22Rv1 (cell line): ENCODE data around the gene CARD10.

ENCODE experiments used
- H3K27ac ChIP-seq: fragments of 450-650 bp; 2 replicates; pipeline ENCODE4 v1.5.1; 2017
- CTCF ChIP-seq: fragments of 450-650 bp; IDR thresholded peaks from 2 replicates; pipeline ENCODE4 v1.5.1; 2017; ENCODE audit warnings: mild to moderate bottlenecking
- ZFX ChIP-seq: fragments of 450-650 bp; IDR thresholded peaks from 2 replicates; pipeline ENCODE4 v1.6.1; 2017; ENCODE audit warnings: antibody characterized with exemption, borderline replicate concordance

The CARD10 gene

DNA sequence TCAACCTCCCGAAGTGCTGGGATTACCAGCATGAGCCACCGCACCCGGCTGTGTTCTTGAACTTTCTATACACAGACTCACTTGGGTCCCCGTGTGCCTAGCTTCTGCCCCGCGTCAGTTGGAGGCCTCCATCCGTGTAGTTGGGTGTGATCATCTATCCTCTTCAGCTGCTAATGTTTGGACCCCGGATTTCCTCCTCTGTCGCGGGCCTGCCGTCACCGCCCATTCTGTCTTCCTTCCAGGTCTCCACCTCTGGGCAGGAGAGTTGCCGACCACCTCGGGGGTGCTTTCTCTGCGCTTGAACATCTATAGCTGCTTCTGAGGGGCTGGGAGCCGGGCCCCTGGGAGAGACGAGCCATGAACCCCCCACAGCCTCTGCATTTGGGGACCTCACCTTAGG, 46.6 kb upstream of the CARD10 start:
- H3K27ac ChIP-seq, result no peak overlapping the region

DNA sequence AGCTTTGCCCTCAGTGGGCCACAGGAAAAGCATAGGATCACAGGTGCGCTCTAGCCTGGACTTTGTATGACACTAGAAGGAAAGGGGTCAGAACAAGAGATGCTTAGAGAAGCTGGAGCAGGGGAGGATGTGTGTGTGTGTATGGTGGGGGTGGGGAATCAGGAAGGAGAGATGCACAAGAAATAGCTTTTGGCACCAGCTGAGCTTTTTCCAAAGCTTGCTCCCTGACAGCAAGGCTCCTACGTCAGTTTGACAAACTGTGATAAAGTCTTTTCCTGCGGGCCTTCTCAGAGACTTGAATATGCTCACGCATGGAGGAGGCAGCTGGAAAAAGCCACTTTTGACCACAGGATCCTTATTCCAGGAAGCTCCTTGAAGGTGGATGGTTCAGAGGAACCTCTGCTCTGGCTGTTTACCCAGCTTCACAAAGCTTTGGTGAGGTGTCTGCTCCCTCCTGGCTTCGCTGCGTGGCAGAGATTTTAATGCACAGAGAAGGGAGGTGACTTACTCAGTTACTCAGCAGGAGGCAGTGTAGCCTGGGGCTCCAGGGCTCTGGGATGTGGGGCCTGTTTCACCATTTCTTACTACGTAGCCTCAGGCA, 45.0 kb upstream of the CARD10 start:
- peak overlapping the region; percentile 86 for H3K27ac ChIP-seq

More for the DNA sequence above, 46.6 kb upstream of the CARD10 start:
- no peak for TF ChIP-seq CTCF
- no peak for TF ChIP-seq ZFX

DNA sequence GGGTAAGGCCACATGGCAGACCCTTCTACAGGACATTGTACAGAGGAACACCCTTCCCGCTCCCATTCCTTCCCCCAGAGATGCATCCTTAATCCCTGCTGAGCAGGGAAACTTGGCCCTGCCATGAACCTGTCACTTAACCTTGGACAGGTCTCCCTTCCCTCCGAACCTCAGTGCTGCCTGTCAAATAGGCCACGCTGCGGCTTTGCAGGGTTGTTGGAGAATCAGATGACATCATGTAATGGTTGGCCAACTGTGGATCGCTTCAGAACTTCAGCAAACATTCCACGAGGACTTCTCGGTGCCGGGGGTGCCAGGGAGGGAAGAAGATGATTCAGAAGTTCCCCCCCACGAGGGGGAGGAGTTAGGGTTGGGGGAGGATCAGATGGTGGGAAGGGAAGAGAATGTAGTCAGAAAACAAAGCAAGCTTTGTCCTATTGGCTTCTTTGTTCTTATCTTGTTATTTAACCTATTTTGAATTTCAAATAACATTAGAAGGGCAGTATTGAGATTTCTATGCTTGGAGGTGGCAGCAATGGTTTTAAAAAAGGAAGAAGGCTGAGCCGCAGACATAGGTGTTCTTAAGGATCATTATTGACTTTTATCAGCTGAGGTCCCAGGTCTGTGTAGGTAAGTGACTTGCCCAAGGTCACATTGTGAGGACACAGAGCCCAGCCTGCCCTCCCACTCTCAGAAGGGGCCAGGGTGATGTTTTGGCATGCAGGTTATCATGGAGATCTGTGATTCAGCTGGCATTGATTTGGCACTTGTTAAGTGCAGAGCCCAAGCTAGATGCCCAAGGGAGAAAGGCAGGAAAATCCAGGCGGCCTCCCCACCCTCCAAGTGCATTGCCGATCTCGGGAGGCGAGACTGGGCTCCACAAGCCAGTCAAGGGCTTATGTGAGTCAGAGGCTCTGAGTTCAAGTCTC, 44.2 kb upstream of the CARD10 start:
- TF ChIP-seq ZFX, result no peak
- TF ChIP-seq CTCF, result no peak
- peak overlapping the region; percentile 86 for H3K27ac ChIP-seq

More for the DNA sequence above, 45.0 kb upstream of the CARD10 start:
- no peak for TF ChIP-seq CTCF
- TF ChIP-seq ZFX, result no peak

- H3K27ac ChIP-seq, result peak overlapping the region; percentile 86
- TF ChIP-seq ZFX (no peak), CTCF (peak; percentile 54)
Measured at GRCh38 chr22:37562049-37562875, 43.0 kb upstream of the CARD10 start.

- TF ChIP-seq ZFX, result no peak
- TF ChIP-seq CTCF, result peak; percentile 92
- H3K27ac ChIP-seq, result peak overlapping the region; percentile 86
Measured at GRCh38 chr22:37561212-37562048, 42.2 kb upstream of the CARD10 start.

GRCh38 chr22:37560608-37561211, 41.5 kb upstream of the CARD10 start:
- no peak for TF ChIP-seq ZFX
- 0 out of 2 replicates have a peak, but pooled peaks have one; percentile 8 for TF ChIP-seq CTCF
- peak overlapping the region; percentile 86 for H3K27ac ChIP-seq
